Liver (tissue), 9 donors: ENCODE data around the gene SAYSD1. TPM values are rescaled to one million over a fixed set of nuclear protein-coding genes. Genes with fewer than 3 reads are reported as not detected.

Experiments used
- DNase-seq: peaks from one replicate; pipeline ENCODE4 v3.0.0-alpha.2; 2017; ENCODE audit warnings: low spot score
- H3K27ac ChIP-seq, 2 donors: one replicate each; pipeline ENCODE4 v1.7.0; 2013; ENCODE audit warnings: inconsistent platforms in 2 of 2, low read length in 2 of 2, control low read depth in 1 of 2, low read depth in 1 of 2, mild to moderate bottlenecking in 1 of 2
- H3K27me3 ChIP-seq, 4 donors: one replicate each; pipeline versions ENCODE4 v1.6.1 to v1.7.0; 2013; ENCODE audit warnings: low read length in 3 of 4, inconsistent platforms in 1 of 4, mild to moderate bottlenecking in 1 of 4, moderate library complexity in 1 of 4; ENCODE audit not compliant: control insufficient read depth in 4 of 4, insufficient read depth in 4 of 4
- H3K36me3 ChIP-seq, 4 donors: one replicate each; pipeline versions ENCODE4 v1.6.1 to v1.7.0; 2013; ENCODE audit warnings: low read length in 3 of 4, mild to moderate bottlenecking in 3 of 4, low read depth in 1 of 4, moderate library complexity in 1 of 4; ENCODE audit not compliant: control insufficient read depth in 4 of 4, insufficient read depth in 3 of 4
- H3K4me1 ChIP-seq, 4 donors: one replicate each; pipeline versions ENCODE4 v1.6.1 to v1.7.0; 2013; ENCODE audit warnings: low read length in 3 of 4, mild to moderate bottlenecking in 3 of 4, moderate library complexity in 1 of 4; ENCODE audit not compliant: control insufficient read depth in 4 of 4, insufficient read depth in 4 of 4
- H3K4me3 ChIP-seq, 3 donors: one replicate each; pipeline versions ENCODE4 v1.6.1 to v1.7.0; 2013; ENCODE audit warnings: low read length in 3 of 3, control low read depth in 1 of 3, low read depth in 1 of 3, mild to moderate bottlenecking in 1 of 3
- H3K9ac ChIP-seq, 2 donors: one replicate each; pipeline ENCODE4 v1.7.0; 2013; ENCODE audit warnings: low read length in 2 of 2, mild to moderate bottlenecking in 2 of 2, moderate library complexity in 2 of 2, control low read depth in 1 of 2, low read depth in 1 of 2
- H3K9me3 ChIP-seq, 4 donors: one replicate each; pipeline versions ENCODE4 v1.6.1 to v1.7.0; 2013; ENCODE audit warnings: low read length in 3 of 4; ENCODE audit not compliant: control insufficient read depth in 4 of 4
- ATF3 ChIP-seq: IDR thresholded peaks from 2 replicates; pipeline ENCODE4 v1.6.1; 2016; ENCODE audit warnings: antibody characterized with exemption
- EGR1 ChIP-seq, 2 donors: IDR thresholded peaks; 2 replicates each; pipeline ENCODE4 v1.6.1; 2016 to 2018; ENCODE audit warnings: antibody characterized with exemption in 2 of 2, low read depth in 2 of 2
- FOXA1 ChIP-seq: IDR thresholded peaks from 2 replicates; pipeline ENCODE4 v1.6.1; 2016; ENCODE audit warnings: antibody characterized with exemption
- FOXA2 ChIP-seq: IDR thresholded peaks from 2 replicates; pipeline ENCODE4 v1.6.1; 2016; ENCODE audit warnings: antibody characterized with exemption
- GABPA ChIP-seq, 2 donors: IDR thresholded peaks in 1 of 2; conservative IDR thresholded peaks in 1 of 2; 2 replicates each; pipeline ENCODE4 v1.6.1; 2016; ENCODE audit warnings: antibody characterized with exemption in 2 of 2, mild to moderate bottlenecking in 1 of 2, moderate library complexity in 1 of 2
- HNF4A ChIP-seq, 2 donors: conservative IDR thresholded peaks; 2 replicates each; pipeline ENCODE4 v1.6.1; 2016; ENCODE audit warnings: antibody characterized with exemption in 2 of 2, mild to moderate bottlenecking in 2 of 2
- HNF4G ChIP-seq: IDR thresholded peaks from 2 replicates; pipeline ENCODE4 v1.6.1; 2016; ENCODE audit warnings: antibody characterized with exemption
- JUND ChIP-seq, 2 donors: IDR thresholded peaks; 2 replicates each; pipeline ENCODE4 v1.6.1; 2016; ENCODE audit warnings: antibody characterized with exemption in 2 of 2
- MAX ChIP-seq: IDR thresholded peaks from 2 replicates; pipeline ENCODE4 v1.6.1; 2016; ENCODE audit warnings: antibody characterized with exemption
- NR2F2 ChIP-seq: IDR thresholded peaks from 2 replicates; pipeline ENCODE4 v1.6.1; 2016; ENCODE audit warnings: antibody characterized with exemption
- RAD21 ChIP-seq, 2 donors: IDR thresholded peaks; 2 replicates each; pipeline ENCODE4 v1.6.1; 2016; ENCODE audit warnings: antibody characterized with exemption in 2 of 2, mild to moderate bottlenecking in 2 of 2
- RXRA ChIP-seq, 2 donors: IDR thresholded peaks; 2 replicates each; pipeline ENCODE4 v1.6.1; 2017 to 2018; ENCODE audit warnings: antibody characterized with exemption in 2 of 2, mild to moderate bottlenecking in 1 of 2
- SP1 ChIP-seq: IDR thresholded peaks from 2 replicates; pipeline ENCODE4 v1.6.1; 2018; ENCODE audit warnings: antibody characterized with exemption, mild to moderate bottlenecking
- TAF1 ChIP-seq: conservative IDR thresholded peaks from 2 replicates; pipeline ENCODE4 v1.6.1; 2016; ENCODE audit warnings: antibody characterized with exemption, mild to moderate bottlenecking
- YY1 ChIP-seq: IDR thresholded peaks from 2 replicates; pipeline ENCODE4 v1.6.1; 2016; ENCODE audit warnings: antibody characterized with exemption, mild to moderate bottlenecking
- ZBTB33 ChIP-seq: IDR thresholded peaks from 2 replicates; pipeline ENCODE4 v1.6.1; 2016; ENCODE audit warnings: antibody characterized with exemption
- WGBS: extraction: QIAGEN DNeasy Blood & Tissue Kit; methylation state at CpG from one replicate; pipeline ENCODE4 v1.1.7; 2013; 5-methylcytosine and 5-hydroxymethylcytosine counted together
- polyA plus RNA-seq, 2 donors: library from polyadenylated mRNA; stranded (reverse) in 1 of 2; unstranded in 1 of 2; fragments of 200-250 nt in 1 of 2; fragments of >200 nt in 1 of 2; fragmentation: Nextera tagmentation in 1 of 2; extraction: Ambion mirVana in 1 of 2; gene quantifications; one replicate each; pipeline versions ENCODE4 v1.2.1 to v1.2.3, GENCODE V29; 2013 to 2015
- total RNA-seq, 2 donors: library from RNA; depleted of rRNA; stranded (reverse); fragments of >200 nt; gene quantifications; one replicate each; pipeline ENCODE4 v1.2.3, GENCODE V29; 2014
- TF ChIP-seq, protein P1 (sequence below): IDR thresholded peaks from 2 replicates; pipeline ENCODE4 v1.6.1; 2016; ENCODE audit warnings: antibody characterized with exemption, mild to moderate bottlenecking
- TF ChIP-seq, protein P2 (sequence below): fragments of 150-350 bp; IDR thresholded peaks from 2 replicates; pipeline ENCODE4 v1.5.1; 2017; ENCODE audit warnings: improper control_type of control experiment, low read depth, low read length; ENCODE audit not compliant: missing input control
- donor health status: healthy.
- donor health status: healthy.
- donor health status: healthy.
- donor health status: healthy.
- donor health status: healthy.

Gene SAYSD1
- total and polyA plus RNA-seq, 4 donors = 6.5 to 12.2 (median 9.3) TPM

- no peak for DNase-seq
- no peak overlapping the region for H3K27ac ChIP-seq
Observed at GRCh38 chr6:39156801-39157200, 41.8 kb upstream of the SAYSD1 start.

More at GRCh38 chr6:39156801-39157200, 41.8 kb upstream of the SAYSD1 start:
- no peaks in the 10 kb centered on the region for H3K9me3 ChIP-seq
- no peak for TF ChIP-seq HNF4G
- TF ChIP-seq GABPA (IDR thresholded peaks at IDR 0.05 in 1 of 2, conservative IDR thresholded peaks at IDR 0.05 in 1 of 2) = no peak
- TF ChIP-seq RAD21 (IDR thresholded peaks at IDR 0.05) = no peak
- TF ChIP-seq, protein P1, sequence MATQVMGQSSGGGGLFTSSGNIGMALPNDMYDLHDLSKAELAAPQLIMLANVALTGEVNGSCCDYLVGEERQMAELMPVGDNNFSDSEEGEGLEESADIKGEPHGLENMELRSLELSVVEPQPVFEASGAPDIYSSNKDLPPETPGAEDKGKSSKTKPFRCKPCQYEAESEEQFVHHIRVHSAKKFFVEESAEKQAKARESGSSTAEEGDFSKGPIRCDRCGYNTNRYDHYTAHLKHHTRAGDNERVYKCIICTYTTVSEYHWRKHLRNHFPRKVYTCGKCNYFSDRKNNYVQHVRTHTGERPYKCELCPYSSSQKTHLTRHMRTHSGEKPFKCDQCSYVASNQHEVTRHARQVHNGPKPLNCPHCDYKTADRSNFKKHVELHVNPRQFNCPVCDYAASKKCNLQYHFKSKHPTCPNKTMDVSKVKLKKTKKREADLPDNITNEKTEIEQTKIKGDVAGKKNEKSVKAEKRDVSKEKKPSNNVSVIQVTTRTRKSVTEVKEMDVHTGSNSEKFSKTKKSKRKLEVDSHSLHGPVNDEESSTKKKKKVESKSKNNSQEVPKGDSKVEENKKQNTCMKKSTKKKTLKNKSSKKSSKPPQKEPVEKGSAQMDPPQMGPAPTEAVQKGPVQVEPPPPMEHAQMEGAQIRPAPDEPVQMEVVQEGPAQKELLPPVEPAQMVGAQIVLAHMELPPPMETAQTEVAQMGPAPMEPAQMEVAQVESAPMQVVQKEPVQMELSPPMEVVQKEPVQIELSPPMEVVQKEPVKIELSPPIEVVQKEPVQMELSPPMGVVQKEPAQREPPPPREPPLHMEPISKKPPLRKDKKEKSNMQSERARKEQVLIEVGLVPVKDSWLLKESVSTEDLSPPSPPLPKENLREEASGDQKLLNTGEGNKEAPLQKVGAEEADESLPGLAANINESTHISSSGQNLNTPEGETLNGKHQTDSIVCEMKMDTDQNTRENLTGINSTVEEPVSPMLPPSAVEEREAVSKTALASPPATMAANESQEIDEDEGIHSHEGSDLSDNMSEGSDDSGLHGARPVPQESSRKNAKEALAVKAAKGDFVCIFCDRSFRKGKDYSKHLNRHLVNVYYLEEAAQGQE = no peak
- TF ChIP-seq TAF1 = no peak
- no peak for TF ChIP-seq ZBTB33
- TF ChIP-seq EGR1 (IDR thresholded peaks at IDR 0.05; ENCODE audit: low read depth in 2 of 2) = no peak
- no peak for TF ChIP-seq FOXA1
- TF ChIP-seq SP1 = no peak
- no peak for TF ChIP-seq NR2F2
- no peak for TF ChIP-seq FOXA2
- TF ChIP-seq, protein P2, sequence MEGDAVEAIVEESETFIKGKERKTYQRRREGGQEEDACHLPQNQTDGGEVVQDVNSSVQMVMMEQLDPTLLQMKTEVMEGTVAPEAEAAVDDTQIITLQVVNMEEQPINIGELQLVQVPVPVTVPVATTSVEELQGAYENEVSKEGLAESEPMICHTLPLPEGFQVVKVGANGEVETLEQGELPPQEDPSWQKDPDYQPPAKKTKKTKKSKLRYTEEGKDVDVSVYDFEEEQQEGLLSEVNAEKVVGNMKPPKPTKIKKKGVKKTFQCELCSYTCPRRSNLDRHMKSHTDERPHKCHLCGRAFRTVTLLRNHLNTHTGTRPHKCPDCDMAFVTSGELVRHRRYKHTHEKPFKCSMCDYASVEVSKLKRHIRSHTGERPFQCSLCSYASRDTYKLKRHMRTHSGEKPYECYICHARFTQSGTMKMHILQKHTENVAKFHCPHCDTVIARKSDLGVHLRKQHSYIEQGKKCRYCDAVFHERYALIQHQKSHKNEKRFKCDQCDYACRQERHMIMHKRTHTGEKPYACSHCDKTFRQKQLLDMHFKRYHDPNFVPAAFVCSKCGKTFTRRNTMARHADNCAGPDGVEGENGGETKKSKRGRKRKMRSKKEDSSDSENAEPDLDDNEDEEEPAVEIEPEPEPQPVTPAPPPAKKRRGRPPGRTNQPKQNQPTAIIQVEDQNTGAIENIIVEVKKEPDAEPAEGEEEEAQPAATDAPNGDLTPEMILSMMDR = no peak
- TF ChIP-seq RXRA (IDR thresholded peaks at IDR 0.05) = no peak
- TF ChIP-seq YY1 = no peak
- TF ChIP-seq MAX = no peak
- TF ChIP-seq HNF4A (conservative IDR thresholded peaks at IDR 0.05) = no peak
- no peak for TF ChIP-seq ATF3
- TF ChIP-seq JUND (IDR thresholded peaks at IDR 0.05) = no peak
- no peak overlapping the region for H3K4me3 ChIP-seq
- H3K36me3 ChIP-seq = no peaks in the 10 kb centered on the region
- WGBS = 77% methylated on average over 3 of the region's 3 CpGs
- H3K4me1 ChIP-seq = no peaks in the 10 kb centered on the region
- no peaks in the 10 kb centered on the region for H3K27me3 ChIP-seq
- no peak overlapping the region for H3K9ac ChIP-seq
